IMR-90 (cell line): ENCODE data around the gene PLIN5. TPM values are rescaled to one million over a fixed set of nuclear protein-coding genes. Genes with fewer than 3 reads are reported as not detected.
"Not testable (repeated sequence)": the region's sequence is repeated elsewhere in the genome, so short reads cannot be mapped to it uniquely, and the experiment has no call there.

ENCODE experiments used
- ATAC-seq: fragments of 200-7000 bp; cut with Tn5 transposase; 2 replicates; pipeline ENCODE4 v1.9.1; 2020; ENCODE audit warnings: low read depth, mild to moderate bottlenecking, moderate library complexity
- BruUV-seq: library from RNA; stranded (reverse); fragments of 400-500 nt; replicated peaks from 2 replicates; lab custom pipeline; 2021; lab: Mats Ljungman, UMichigan
- CTCF ChIA-PET: fragments of 300-600 bp; formaldehyde crosslinking; extraction: SDS; loops from one replicate; lab custom pipeline; 2021; ENCODE audit warnings: antibody characterized with exemption; lab: Yijun Ruan, JAX
- POLR2A ChIA-PET: fragments of 300-600 bp; sonication (Branson Sonifier 250); formaldehyde crosslinking; loops from one replicate; lab custom pipeline; 2022; ENCODE audit warnings: antibody characterized with exemption; ENCODE audit not compliant: unreplicated experiment; lab: Charles Lee
- DNase-seq: peaks from one replicate; pipeline ENCODE4 v3.0.0; 2013
- H2AFZ ChIP-seq: replicated peaks from 2 replicates; pipeline ENCODE3; 2013; ENCODE audit warnings: low read length, mild to moderate bottlenecking; ENCODE audit not compliant: poor library complexity
- H2AK5ac ChIP-seq: 2 replicates; pipeline ENCODE4 v1.6.1; 2013; ENCODE audit warnings: low read depth, low read length, inconsistent platforms
- H2AK9ac ChIP-seq: replicated peaks from 2 replicates; pipeline ENCODE3; 2013; ENCODE audit warnings: mild to moderate bottlenecking, low read depth, low read length, moderate library complexity; ENCODE audit not compliant: poor library complexity
- H2BK120ac ChIP-seq: 2 replicates; pipeline ENCODE4 v1.6.1; 2013; ENCODE audit warnings: low read depth, low read length, inconsistent platforms
- H2BK15ac ChIP-seq: 3 replicates; pipeline ENCODE4 v1.6.1; 2013; ENCODE audit warnings: low read depth, low read length, inconsistent platforms
- H2BK20ac ChIP-seq: 2 replicates; pipeline ENCODE4 v1.6.1; 2013; ENCODE audit warnings: low read depth, mild to moderate bottlenecking, inconsistent platforms, low read length, moderate library complexity
- H2BK5ac ChIP-seq: 2 replicates; pipeline ENCODE4 v1.6.1; 2013; ENCODE audit warnings: mild to moderate bottlenecking, low read depth, low read length, inconsistent platforms; ENCODE audit not compliant: poor library complexity, severe bottlenecking
- H3K14ac ChIP-seq: replicated peaks from 2 replicates; pipeline ENCODE4 v1.6.1; 2013; ENCODE audit warnings: low read depth, low read length, inconsistent platforms
- H3K18ac ChIP-seq: 2 replicates; pipeline ENCODE4 v1.6.1; 2013; ENCODE audit warnings: low read depth, low read length, control low read depth
- H3K23ac ChIP-seq: 2 replicates; pipeline ENCODE4 v1.6.1; 2013; ENCODE audit warnings: low read depth, low read length, inconsistent platforms
- H3K27ac ChIP-seq: 2 replicates; pipeline ENCODE4 v1.5.1; 2013; ENCODE audit warnings: mild to moderate bottlenecking, control low read depth, low read length; ENCODE audit not compliant: insufficient read depth
- H3K27me3 ChIP-seq: 2 replicates; pipeline ENCODE4 v1.6.1; 2013; ENCODE audit warnings: low read length; ENCODE audit not compliant: control insufficient read depth, insufficient read depth
- H3K36me3 ChIP-seq: 2 replicates; pipeline ENCODE4 v1.6.1; 2013; ENCODE audit warnings: low read length, mixed read lengths; ENCODE audit not compliant: control insufficient read depth, insufficient read depth
- H3K4ac ChIP-seq: 2 replicates; pipeline ENCODE4 v1.6.1; 2013; ENCODE audit warnings: low read depth, low read length, inconsistent platforms
- H3K4me1 ChIP-seq: 2 replicates; pipeline ENCODE4 v1.6.1; 2013; ENCODE audit warnings: low read length, mixed read lengths; ENCODE audit not compliant: control insufficient read depth, insufficient read depth
- H3K4me2 ChIP-seq: 2 replicates; pipeline ENCODE4 v1.6.1; 2013; ENCODE audit warnings: low read depth, mild to moderate bottlenecking, control low read depth, low read length, moderate library complexity
- H3K4me3 ChIP-seq: 2 replicates; pipeline ENCODE4 v1.5.1; 2013; ENCODE audit warnings: low read depth, mild to moderate bottlenecking, control low read depth, low read length, moderate library complexity; ENCODE audit not compliant: insufficient read depth
- H3K56ac ChIP-seq: 2 replicates; pipeline ENCODE4 v1.6.1; 2013; ENCODE audit warnings: low read length, inconsistent platforms; ENCODE audit not compliant: insufficient read depth; ENCODE audit errors: extremely low read depth
- H3K79me1 ChIP-seq, 2 experiments: 2 replicates each; pipeline ENCODE4 v1.6.1; 2013; ENCODE audit warnings: low read length in 2 of 2, inconsistent platforms in 1 of 2, low read depth in 1 of 2
- H3K9ac ChIP-seq: 2 replicates; pipeline ENCODE4 v1.6.1; 2013; ENCODE audit warnings: low read depth, low read length, control low read depth
- H3K9me1 ChIP-seq: 2 replicates; pipeline ENCODE4 v1.6.1; 2013; ENCODE audit warnings: low read length, inconsistent platforms; ENCODE audit not compliant: insufficient read depth
- H3K9me3 ChIP-seq: 2 replicates; pipeline ENCODE4 v1.6.1; 2013; ENCODE audit warnings: low read length; ENCODE audit not compliant: control insufficient read depth, insufficient read depth
- H4K20me1 ChIP-seq: 2 replicates; pipeline ENCODE4 v1.6.1; 2013; ENCODE audit warnings: low read length, inconsistent platforms; ENCODE audit not compliant: insufficient read depth
- H4K5ac ChIP-seq: 2 replicates; pipeline ENCODE4 v1.6.1; 2013; ENCODE audit warnings: mild to moderate bottlenecking, low read depth, low read length, control low read depth
- H4K8ac ChIP-seq, 2 experiments: 2 replicates each; pipeline ENCODE4 v1.6.1; 2013; ENCODE audit warnings: low read depth in 2 of 2, low read length in 2 of 2, control low read depth in 1 of 2, inconsistent platforms in 1 of 2
- H4K91ac ChIP-seq: 2 replicates; pipeline ENCODE4 v1.6.1; 2013; ENCODE audit warnings: low read depth, low read length, inconsistent platforms; ENCODE audit not compliant: insufficient read depth
- WGBS, 2 experiments: methylation state at CpG; one replicate each; pipeline versions ENCODE4 v1.1.5 to v1.1.7; 2013; ENCODE audit warnings: missing lambda C conversion rate in 2 of 2; ENCODE audit not compliant: insufficient read length in 1 of 2; ENCODE audit errors: extremely low coverage in 2 of 2; 5-methylcytosine and 5-hydroxymethylcytosine counted together
- dilution Hi-C: fragments of 300-500 bp; cut with HindIII; formaldehyde crosslinking; loops from one replicate; pipeline ENCODE4 v1.14.3; 2018; ENCODE audit warnings: low sequenced_read_pairs; ENCODE audit not compliant: unreplicated experiment
- in situ Hi-C: fragments of 300-500 bp; cut with MboI; formaldehyde crosslinking; loops from 3 replicates; pipeline ENCODE4 v1.14.3; 2019; ENCODE audit warnings: low sequenced_read_pairs, inconsistent platforms, mixed read lengths
- intact Hi-C: fragments of 100-400 bp; cut with micrococcal nuclease; formaldehyde crosslinking; loops from 2 replicates; pipeline ENCODE4 v1.10.0; 2022
- polyA plus RNA-seq, 3 experiments: library from polyadenylated mRNA; depleted of rRNA; stranded (reverse); fragments of >200 nt; gene quantifications; 2 replicates each; pipeline ENCODE4 v1.2.3, GENCODE V29; 2012; ENCODE audit warnings: low replicate concordance in 1 of 3
- total RNA-seq: library from RNA; depleted of rRNA; stranded (reverse); fragments of >200 nt; gene quantifications from 2 replicates; pipeline ENCODE4 v1.2.3, GENCODE V29; 2012

Gene PLIN5
- total and polyA plus RNA-seq, 2 of the 4 experiments (the other 2 are of a cell fraction): not detected

DNA sequence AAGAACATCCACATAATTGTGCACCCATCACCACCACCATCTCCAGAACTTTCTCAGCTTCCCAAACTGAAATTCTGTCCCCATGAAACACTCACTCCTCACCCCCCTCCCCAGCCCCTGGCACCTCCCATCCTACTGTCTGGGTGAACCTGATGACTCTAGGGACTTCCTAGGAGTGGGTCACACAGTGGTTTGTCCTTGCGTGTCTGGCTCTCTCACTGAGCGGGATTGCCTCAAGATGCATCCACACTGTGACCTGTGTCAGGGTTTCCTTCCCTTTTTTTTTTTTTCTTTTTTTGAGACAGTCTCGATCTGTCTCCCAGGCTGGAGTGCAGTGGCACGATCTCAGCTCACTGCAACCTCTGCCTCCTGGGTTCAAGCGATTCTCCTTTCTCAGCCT is 28.5 kb upstream of the PLIN5 start:
- WGBS, 2 experiments: no CpG with 5 or more reads among the region's 5 CpGs
- intact Hi-C loops, H2AK5ac ChIP-seq, H4K20me1 ChIP-seq, H2BK20ac ChIP-seq, H3K4ac ChIP-seq, ATAC-seq, H3K4me3 ChIP-seq, H3K23ac ChIP-seq, H3K4me2 ChIP-seq, H3K14ac ChIP-seq, H2BK15ac ChIP-seq, BruUV-seq, H3K27ac ChIP-seq, H2AFZ ChIP-seq, H2AK9ac ChIP-seq, H3K9me3 ChIP-seq, H3K9ac ChIP-seq, H3K18ac ChIP-seq, H3K79me1 ChIP-seq, H3K27me3 ChIP-seq, H4K8ac ChIP-seq, POLR2A ChIA-PET, DNase-seq, H3K4me1 ChIP-seq, H3K56ac ChIP-seq, H3K36me3 ChIP-seq, H2BK5ac ChIP-seq, dilution Hi-C loops, CTCF ChIA-PET, H2BK120ac ChIP-seq, in situ Hi-C loops, H4K91ac ChIP-seq, H3K9me1 ChIP-seq, H4K5ac ChIP-seq: not testable (repeated sequence)

DNA sequence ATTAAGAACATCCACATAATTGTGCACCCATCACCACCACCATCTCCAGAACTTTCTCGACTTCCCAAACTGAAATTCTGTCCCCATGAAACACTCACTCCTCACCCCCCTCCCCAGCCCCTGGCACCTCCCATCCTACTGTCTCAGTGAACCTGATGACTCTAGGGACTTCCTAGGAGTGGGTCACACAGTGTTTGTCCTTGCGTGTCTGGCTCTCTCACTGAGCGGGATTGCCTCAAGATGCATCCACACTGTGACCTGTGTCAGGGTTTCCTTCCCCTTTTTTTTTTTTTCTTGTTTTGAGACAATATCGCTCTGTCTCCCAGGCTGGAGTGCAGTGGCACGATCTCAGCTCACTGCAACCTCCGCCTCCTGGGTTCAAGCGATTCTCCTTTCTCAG is 27.1 kb upstream of the PLIN5 start:
- H2BK120ac ChIP-seq, H2AK9ac ChIP-seq, H4K20me1 ChIP-seq, H2BK5ac ChIP-seq, H3K79me1 ChIP-seq, intact Hi-C loops, H2BK15ac ChIP-seq, BruUV-seq, H3K18ac ChIP-seq, H3K23ac ChIP-seq, CTCF ChIA-PET, H3K14ac ChIP-seq, H3K9me3 ChIP-seq, dilution Hi-C loops, H4K91ac ChIP-seq, H3K27me3 ChIP-seq, H3K4ac ChIP-seq, H3K36me3 ChIP-seq, H3K4me1 ChIP-seq, H4K8ac ChIP-seq, H3K9me1 ChIP-seq, H3K27ac ChIP-seq, POLR2A ChIA-PET, H3K4me3 ChIP-seq, H3K4me2 ChIP-seq, H2AK5ac ChIP-seq, H2AFZ ChIP-seq, DNase-seq, H4K5ac ChIP-seq, ATAC-seq, H3K9ac ChIP-seq, H3K56ac ChIP-seq, H2BK20ac ChIP-seq, in situ Hi-C loops: not testable (repeated sequence)
- 83% methylated on average over 2 of the region's 7 CpGs; no CpG with 5 or more reads in 1 of the 2 experiments for WGBS, 2 experiments
